Gastrocnemius medialis (tissue), 4 donors: ENCODE measurements around the gene SGCA.

Experiments used
- POLR2A ChIP-seq, 2 donors: fragments of 450-650 bp; IDR thresholded peaks; one replicate each; pipeline ENCODE4 v1.6.1; 2017; ENCODE audit warnings: antibody characterized with exemption in 2 of 2, mild to moderate bottlenecking in 2 of 2, moderate library complexity in 2 of 2
- TF ChIP-seq, protein P1 (sequence below), 5 experiments: fragments of 450-650 bp in 3 of 5; fragments of 200-600 bp in 2 of 5; sonication (generic) in 2 of 5; IDR thresholded peaks in 4 of 5; conservative IDR thresholded peaks in 1 of 5; 1 replicate in 4 of 5; 2 replicates in 1 of 5; pipeline ENCODE4 v1.5.1; 2016 to 2019; ENCODE audit warnings: antibody characterized with exemption in 5 of 5, mild to moderate bottlenecking in 3 of 5, moderate library complexity in 3 of 5

DNA sequence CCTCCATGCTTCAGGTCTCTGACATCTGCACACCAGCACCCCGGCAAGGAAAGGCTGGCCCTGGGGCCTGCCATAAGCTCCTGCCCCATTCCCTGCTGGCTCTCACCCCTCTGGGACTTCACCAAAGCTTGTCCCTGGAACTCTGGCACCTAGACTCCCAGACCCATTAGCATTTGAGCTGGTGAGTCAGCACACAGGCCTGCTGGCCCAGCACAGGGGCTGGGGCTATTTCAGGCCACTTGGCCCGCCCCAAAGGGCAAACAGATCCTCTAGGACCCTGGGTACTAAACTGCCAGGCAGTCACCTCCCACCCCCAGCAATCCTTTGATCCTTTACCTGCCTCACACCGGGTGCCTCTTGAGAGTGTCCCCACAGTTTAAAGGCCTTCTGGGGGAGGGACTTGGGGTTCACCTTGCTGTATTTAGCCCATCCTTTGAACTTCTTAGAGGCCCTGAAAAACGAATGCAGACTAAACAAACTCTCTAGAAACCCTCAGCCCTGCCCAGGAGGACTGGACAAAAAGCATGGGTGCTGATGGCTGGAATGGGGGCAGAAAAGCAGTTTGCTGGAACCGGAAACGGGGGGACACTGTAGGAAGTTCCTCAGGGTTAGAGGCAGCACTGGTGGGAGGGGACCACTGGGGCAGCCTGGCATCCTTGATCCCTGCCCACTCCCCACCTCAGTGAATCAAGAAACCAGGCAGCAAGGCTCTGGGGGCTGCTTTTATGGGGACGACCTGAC is 32.6 kb upstream of the SGCA start:
- TF ChIP-seq POLR2A (IDR thresholded peaks at IDR 0.05) = no peak
- TF ChIP-seq, protein P1, sequence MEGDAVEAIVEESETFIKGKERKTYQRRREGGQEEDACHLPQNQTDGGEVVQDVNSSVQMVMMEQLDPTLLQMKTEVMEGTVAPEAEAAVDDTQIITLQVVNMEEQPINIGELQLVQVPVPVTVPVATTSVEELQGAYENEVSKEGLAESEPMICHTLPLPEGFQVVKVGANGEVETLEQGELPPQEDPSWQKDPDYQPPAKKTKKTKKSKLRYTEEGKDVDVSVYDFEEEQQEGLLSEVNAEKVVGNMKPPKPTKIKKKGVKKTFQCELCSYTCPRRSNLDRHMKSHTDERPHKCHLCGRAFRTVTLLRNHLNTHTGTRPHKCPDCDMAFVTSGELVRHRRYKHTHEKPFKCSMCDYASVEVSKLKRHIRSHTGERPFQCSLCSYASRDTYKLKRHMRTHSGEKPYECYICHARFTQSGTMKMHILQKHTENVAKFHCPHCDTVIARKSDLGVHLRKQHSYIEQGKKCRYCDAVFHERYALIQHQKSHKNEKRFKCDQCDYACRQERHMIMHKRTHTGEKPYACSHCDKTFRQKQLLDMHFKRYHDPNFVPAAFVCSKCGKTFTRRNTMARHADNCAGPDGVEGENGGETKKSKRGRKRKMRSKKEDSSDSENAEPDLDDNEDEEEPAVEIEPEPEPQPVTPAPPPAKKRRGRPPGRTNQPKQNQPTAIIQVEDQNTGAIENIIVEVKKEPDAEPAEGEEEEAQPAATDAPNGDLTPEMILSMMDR (IDR thresholded peaks at IDR 0.05 in 4 of 5, conservative IDR thresholded peaks at IDR 0.05 in 1 of 5) = no peak
